SK-N-SH (cell line): ENCODE measurements around the gene KRTAP29-1. TPM values are rescaled to one million over a fixed set of nuclear protein-coding genes. Genes with fewer than 3 reads are reported as not detected.

Experiments
- CTCF ChIA-PET: fragments of 300-600, 350-600 bp; formaldehyde crosslinking; extraction: SDS; loops from one replicate; lab custom pipeline; 2021; lab: Yijun Ruan, JAX
- POLR2A ChIA-PET: fragments of 350-600 bp; sonication (Branson Sonifier 250); formaldehyde crosslinking; extraction: SDS; loops from one replicate; lab custom pipeline; 2020; ENCODE audit warnings: antibody characterized with exemption, inconsistent platforms; lab: Yijun Ruan, JAX
- DNase-seq: peaks from one replicate; pipeline ENCODE4 v3.0.0; 2012
- H2AFZ ChIP-seq: fragments of 200-600 bp; sonication (generic); 2 replicates; pipeline ENCODE4 v1.8.1; 2016; ENCODE audit warnings: antibody characterized with exemption, mild to moderate bottlenecking, low read depth
- H3F3A ChIP-seq: fragments of 200-600 bp; sonication (generic); replicated peaks from 2 replicates; pipeline ENCODE3; 2016; ENCODE audit warnings: antibody characterized with exemption, mild to moderate bottlenecking; ENCODE audit not compliant: insufficient read depth
- H3K27ac ChIP-seq, 2 experiments: fragments of 200-500 bp in 1 of 2; fragments of 200-600 bp in 1 of 2; sonication (Bioruptor generic) in 1 of 2; sonication (generic), shearing (Covaris generic) in 1 of 2; 2 replicates each; pipeline versions ENCODE4 v1.5.1 to v1.6.1; 2014 to 2016; ENCODE audit warnings: low read depth in 2 of 2, inconsistent platforms in 1 of 2, low read length in 1 of 2, mild to moderate bottlenecking in 1 of 2, mixed read lengths in 1 of 2
- H3K27me3 ChIP-seq: fragments of 200-600 bp; sonication (generic), shearing (Covaris generic); 2 replicates; pipeline ENCODE4 v1.6.1; 2016; ENCODE audit warnings: mixed run types; ENCODE audit not compliant: insufficient read depth
- H3K36me3 ChIP-seq, 2 experiments: fragments of 200-500 bp in 1 of 2; fragments of 200-600 bp in 1 of 2; sonication (Bioruptor generic) in 1 of 2; sonication (generic) in 1 of 2; replicated peaks in 1 of 2; 2 replicates each; pipeline versions ENCODE3 to v1.5.1; 2014 to 2016; ENCODE audit warnings: low read length in 1 of 2, mild to moderate bottlenecking in 1 of 2; ENCODE audit not compliant: insufficient read depth in 2 of 2, control insufficient read depth in 1 of 2
- H3K4me1 ChIP-seq, 2 experiments: fragments of 200-500 bp in 1 of 2; fragments of 200-600 bp in 1 of 2; sonication (Bioruptor generic) in 1 of 2; sonication (generic), shearing (Covaris generic) in 1 of 2; 2 replicates each; pipeline versions ENCODE4 v1.5.1 to v1.6.1; 2014 to 2016; ENCODE audit warnings: low read depth in 1 of 2, low read length in 1 of 2, mixed run types in 1 of 2; ENCODE audit not compliant: insufficient read depth in 2 of 2, control insufficient read depth in 1 of 2
- H3K4me2 ChIP-seq: fragments of 200-600 bp; sonication (generic), shearing (Covaris generic); 2 replicates; pipeline ENCODE4 v1.6.1; 2017; ENCODE audit warnings: mixed run types
- H3K4me3 ChIP-seq, 2 experiments: fragments of 200-500 bp in 1 of 2; fragments of 200-600 bp in 1 of 2; sonication (Bioruptor generic) in 1 of 2; sonication (generic), shearing (Covaris generic) in 1 of 2; 2 replicates each; pipeline versions ENCODE4 v1.5.1 to v1.8.1; 2014 to 2016; ENCODE audit warnings: low read depth in 2 of 2, inconsistent platforms in 1 of 2, low read length in 1 of 2, mild to moderate bottlenecking in 1 of 2, mixed read lengths in 1 of 2, moderate library complexity in 1 of 2
- H3K79me2 ChIP-seq: fragments of 200-600 bp; sonication (generic); 2 replicates; pipeline ENCODE4 v1.8.1; 2017; ENCODE audit warnings: mild to moderate bottlenecking; ENCODE audit not compliant: insufficient read depth
- H3K9ac ChIP-seq: fragments of 200-600 bp; sonication (generic); 2 replicates; pipeline ENCODE4 v1.6.1; 2017; ENCODE audit warnings: mixed run types
- H3K9me2 ChIP-seq: fragments of 200-600 bp; sonication (generic); 2 replicates; pipeline ENCODE4 v1.6.1; 2017; ENCODE audit warnings: mixed run types
- H3K9me3 ChIP-seq: fragments of 200-600 bp; sonication (generic); 2 replicates; pipeline ENCODE4 v1.6.1; 2017; ENCODE audit warnings: mixed run types, mild to moderate bottlenecking, moderate library complexity
- H4K20me1 ChIP-seq: fragments of 200-600 bp; sonication (generic); 2 replicates; pipeline ENCODE4 v1.6.1; 2017; ENCODE audit warnings: mild to moderate bottlenecking, mixed run types; ENCODE audit not compliant: insufficient read depth
- CHD2 ChIP-seq: fragments of 150-350 bp; IDR thresholded peaks from 2 replicates; pipeline ENCODE4 v1.6.1; 2018; ENCODE audit warnings: low read length; ENCODE audit not compliant: partially characterized antibody
- EP300 ChIP-seq, 2 experiments: IDR thresholded peaks; 2 replicates each; pipeline versions ENCODE4 v1.4.0 to v1.6.1; 2012; ENCODE audit warnings: borderline replicate concordance in 1 of 2, low read depth in 1 of 2, low read length in 1 of 2
- MAX ChIP-seq: IDR thresholded peaks from 2 replicates; pipeline ENCODE4 v1.4.0; 2012; ENCODE audit warnings: low read depth
- MEF2A ChIP-seq: IDR thresholded peaks from 2 replicates; pipeline ENCODE4 v1.4.0; 2012; ENCODE audit warnings: low read depth, borderline replicate concordance
- NRF1 ChIP-seq: IDR thresholded peaks from 2 replicates; pipeline ENCODE4 v1.6.1; 2012; ENCODE audit warnings: low read depth, mild to moderate bottlenecking, low read length
- PBX3 ChIP-seq: IDR thresholded peaks from 2 replicates; pipeline ENCODE4; 2012
- REST ChIP-seq: IDR thresholded peaks from 2 replicates; pipeline ENCODE4 v1.6.1; 2012; ENCODE audit warnings: mild to moderate bottlenecking, low read depth, low read length, moderate library complexity
- RXRA ChIP-seq: IDR thresholded peaks from 2 replicates; pipeline ENCODE4 v1.4.0; 2012; ENCODE audit warnings: low read depth, mild to moderate bottlenecking, borderline replicate concordance
- SIN3A ChIP-seq: IDR thresholded peaks from 2 replicates; pipeline ENCODE4 v1.6.1; 2012; ENCODE audit warnings: low read depth, mild to moderate bottlenecking, low read length, moderate library complexity, borderline replicate concordance
- TAF1 ChIP-seq: IDR thresholded peaks from 2 replicates; pipeline ENCODE4 v1.6.1; 2012; ENCODE audit warnings: low read depth, mild to moderate bottlenecking, low read length, moderate library complexity, borderline replicate concordance
- USF1 ChIP-seq: IDR thresholded peaks from 2 replicates; pipeline ENCODE4 v1.4.0; 2012; ENCODE audit warnings: low read depth, borderline replicate concordance
- YY1 ChIP-seq: IDR thresholded peaks from 2 replicates; pipeline ENCODE4 v1.4.0; 2012; ENCODE audit warnings: low read depth, mild to moderate bottlenecking
- ZBTB33 ChIP-seq: IDR thresholded peaks from 2 replicates; pipeline ENCODE4 v1.4.0; 2012; ENCODE audit warnings: low read depth, borderline replicate concordance
- WGBS: methylation state at CpG from one replicate; pipeline ENCODE4 v1.1.6; 2017; ENCODE audit warnings: low lambda C conversion rate; 5-methylcytosine and 5-hydroxymethylcytosine counted together
- polyA plus RNA-seq, 3 experiments: library from polyadenylated mRNA; depleted of rRNA; stranded (reverse); fragments of >200 nt; gene quantifications; 2 replicates each; pipeline ENCODE4 v1.2.3, GENCODE V29; 2012

Gene KRTAP29-1
- polyA plus RNA-seq, 1 of the 3 experiments (the other 2 are of a cell fraction): not detected

GRCh38 chr17:41335747-41336146 is 33.1 kb upstream of the KRTAP29-1 start:
- CTCF ChIA-PET: no interaction called here
- Histone ChIP-seq H2AFZ (no peak overlapping the region), H3K9ac (no peak overlapping the region), H3K9me2 (no peaks in the 10 kb centered on the region), H3F3A (no peaks in the 10 kb centered on the region), H3K4me3 (no peak overlapping the region), H3K4me2 (no peak overlapping the region), H3K79me2 (no peaks in the 10 kb centered on the region), H3K4me1 (no peaks in the 10 kb centered on the region), H3K27me3 (no peaks in the 10 kb centered on the region), H3K9me3 (no peaks in the 10 kb centered on the region), H4K20me1 (no peaks in the 10 kb centered on the region), H3K27ac (no peak overlapping the region), H3K36me3 (no peaks in the 10 kb centered on the region)
- DNase-seq: no peak
- WGBS: 69% methylated on average over 1 of the region's 1 CpG
- TF ChIP-seq EP300 (IDR thresholded peaks at IDR 0.05; ENCODE audit: borderline replicate concordance in 1 of 2, low read depth in 1 of 2, low read length in 1 of 2) (no peak), TAF1 (no peak), NRF1 (no peak)
- POLR2A ChIA-PET: no interaction called here

- no peaks in the 10 kb centered on the region for H3K79me2 ChIP-seq
- H4K20me1 ChIP-seq: no peaks in the 10 kb centered on the region
- 41% methylated on average over 5 of the region's 6 CpGs for WGBS
- no peak overlapping the region for H3K4me3 ChIP-seq
- H3K27me3 ChIP-seq: no peaks in the 10 kb centered on the region
- TF ChIP-seq SIN3A: no peak
- TF ChIP-seq NRF1: no peak
- TF ChIP-seq MEF2A: no peak
- no peak for TF ChIP-seq ZBTB33
- TF ChIP-seq MAX: no peak
- no peak for TF ChIP-seq USF1
- no peak for TF ChIP-seq EP300 (IDR thresholded peaks at IDR 0.05; ENCODE audit: borderline replicate concordance in 1 of 2, low read depth in 1 of 2, low read length in 1 of 2)
- no peak for TF ChIP-seq PBX3
- TF ChIP-seq YY1: no peak
- TF ChIP-seq CHD2: no peak
- TF ChIP-seq RXRA: no peak
- TF ChIP-seq REST: no peak
- TF ChIP-seq, all 33 proteins: peak for 0
- H3K4me1 ChIP-seq: no peaks in the 10 kb centered on the region
- H2AFZ ChIP-seq: no peak overlapping the region
- H3K9me3 ChIP-seq: no peaks in the 10 kb centered on the region
- no peaks in the 10 kb centered on the region for H3K36me3 ChIP-seq
- POLR2A ChIA-PET: no interaction called here
- no peak overlapping the region for H3K9ac ChIP-seq
- no peak for DNase-seq
- no peak overlapping the region for H3K4me2 ChIP-seq
- H3K9me2 ChIP-seq: no peaks in the 10 kb centered on the region
- H3F3A ChIP-seq: no peaks in the 10 kb centered on the region
- no peak overlapping the region for H3K27ac ChIP-seq
- CTCF ChIA-PET: interaction anchor here (0.6 to 2.2 kb wide), 2 partner anchors 13 to 1902 kb away, joined by 3 to 9 read pairs; no protein-coding TSS in a partner anchor
These were observed 32.0 kb upstream of the KRTAP29-1 start for GRCh38 chr17:41334385-41335305.
